GM21717 (cell line): ENCODE measurements around the gene F9.
A peak's percentile ranks its signal among the peaks of the same experiment; 100 is the strongest.
"Not testable (repeated sequence)": the region's sequence is repeated elsewhere in the genome, so short reads cannot be mapped to it uniquely, and the experiment has no call there.

Experiments
- ATAC-seq: cut with Tn5 transposase; IDR thresholded peaks from one replicate; pipeline ENCODE4 v1.9.1; 2021; ENCODE audit warnings: mild to moderate bottlenecking, moderate library complexity; ENCODE audit not compliant: unreplicated experiment

F9 gene

GRCh38 chrX:139530550-139530949, at the start of gene F9:
F9 (plus strand) TSS chrX:139530739; CDS start chrX:139530765, 26 bp downstream.
- ATAC-seq, result no peak

GRCh38 chrX:139483699-139484098, 46.8 kb upstream of the F9 start:
- no peak for ATAC-seq

GRCh38 chrX:139484591-139484990, 45.9 kb upstream of the F9 start:
- ATAC-seq, result no peak

GRCh38 chrX:139495324-139495723, 35.2 kb upstream of the F9 start:
- no peak for ATAC-seq

GRCh38 chrX:139506333-139506732, 24.2 kb upstream of the F9 start:
- ATAC-seq, result no peak

GRCh38 chrX:139508099-139508498, 22.4 kb upstream of the F9 start:
- ATAC-seq, result no peak

- ATAC-seq, result no peak
Measured at GRCh38 chrX:139518475-139518874, 12.1 kb upstream of the F9 start.

- not testable (repeated sequence) for ATAC-seq
Measured at GRCh38 chrX:139528829-139529228, 1.7 kb upstream of the F9 start.

GRCh38 chrX:139532834-139533233, 2.3 kb downstream of the F9 start:
- ATAC-seq, result no peak

- no peak for ATAC-seq
Measured at GRCh38 chrX:139533444-139533843, 2.9 kb downstream of the F9 start.

GRCh38 chrX:139538907-139539790, 8.6 kb downstream of the F9 start:
- no peak for ATAC-seq

- ATAC-seq, result no peak
Measured at GRCh38 chrX:139542652-139543051, 12.1 kb downstream of the F9 start.

GRCh38 chrX:139543920-139544319, 13.4 kb downstream of the F9 start:
- no peak for ATAC-seq

GRCh38 chrX:139544591-139544990, 14.1 kb downstream of the F9 start:
- no peak for ATAC-seq

- peak; percentile 37 for ATAC-seq
Measured at GRCh38 chrX:139554376-139554775, 23.8 kb downstream of the F9 start.

- ATAC-seq, result no peak
Measured at GRCh38 chrX:139554991-139555675, 24.6 kb downstream of the F9 start.

- ATAC-seq, result peak; percentile 78
Measured at GRCh38 chrX:139559383-139560042, 29.0 kb downstream of the F9 start.

- no peak for ATAC-seq
Measured at GRCh38 chrX:139560221-139560620, 29.7 kb downstream of the F9 start.

GRCh38 chrX:139563251-139563650, 32.7 kb downstream of the F9 start:
- ATAC-seq, result no peak

- no peak for ATAC-seq
Measured at GRCh38 chrX:139566981-139567380, 36.4 kb downstream of the F9 start.

- ATAC-seq, result no peak
Measured at GRCh38 chrX:139581068-139581467, 50.5 kb downstream of the F9 start.

GRCh38 chrX:139585613-139586012, 55.1 kb downstream of the F9 start:
- no peak for ATAC-seq
